NCI-H748 (cell line): ENCODE results near the gene NOTCH1.
A peak's percentile ranks its signal among the peaks of the same experiment; 100 is the strongest.
"Not testable (repeated sequence)": the region's sequence is repeated elsewhere in the genome, so short reads cannot be mapped to it uniquely, and the experiment has no call there.

ENCODE experiments used
- DNase-seq: peaks from one replicate; lab custom pipeline; 2025; ENCODE audit not compliant: unreplicated experiment; lab: John Stamatoyannopoulos, UW

The NOTCH1 gene

DNA sequence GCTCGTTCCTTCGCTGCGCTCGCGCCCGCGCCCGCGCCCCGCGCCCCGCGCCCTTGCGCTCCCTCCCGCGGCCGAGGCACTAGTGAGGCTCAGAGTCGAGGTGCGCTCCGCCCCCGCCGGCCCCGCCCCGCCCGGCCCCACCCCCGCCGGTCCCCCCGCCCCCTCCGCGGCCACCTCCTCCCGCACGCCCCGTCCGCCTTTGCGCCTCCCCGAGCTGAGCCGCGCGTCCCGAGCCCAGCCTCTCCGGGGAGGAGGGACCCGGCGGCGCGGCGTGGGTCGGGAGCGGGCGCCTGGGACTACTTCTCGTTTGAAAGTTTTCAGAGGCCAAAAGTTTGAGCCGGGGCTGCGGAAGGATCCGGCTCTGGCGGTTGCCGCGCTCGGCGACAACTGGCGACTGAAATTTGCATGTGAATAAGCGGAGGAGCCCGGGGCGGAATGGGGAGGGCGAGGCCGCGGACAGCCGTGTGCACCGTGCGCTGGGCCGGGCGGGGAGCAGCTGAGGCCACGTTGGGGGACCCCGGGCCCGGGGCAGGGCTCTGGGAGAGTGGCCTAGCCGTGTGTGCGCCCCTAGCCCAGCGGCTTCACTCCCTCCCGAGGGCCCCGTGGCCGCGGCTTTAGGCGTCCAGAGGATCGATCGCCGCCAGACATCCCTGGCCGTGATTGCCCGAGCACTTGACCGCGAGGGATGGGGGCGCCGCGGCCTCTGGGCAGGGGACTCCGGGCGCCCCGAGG is at the start of gene NOTCH1:
NOTCH1 (minus strand) TSS at position 84 of the 732 bp plus-strand sequence. CDS start 262 bp downstream, outside the sequence.
- DNase-seq, result peak; percentile 85

DNA sequence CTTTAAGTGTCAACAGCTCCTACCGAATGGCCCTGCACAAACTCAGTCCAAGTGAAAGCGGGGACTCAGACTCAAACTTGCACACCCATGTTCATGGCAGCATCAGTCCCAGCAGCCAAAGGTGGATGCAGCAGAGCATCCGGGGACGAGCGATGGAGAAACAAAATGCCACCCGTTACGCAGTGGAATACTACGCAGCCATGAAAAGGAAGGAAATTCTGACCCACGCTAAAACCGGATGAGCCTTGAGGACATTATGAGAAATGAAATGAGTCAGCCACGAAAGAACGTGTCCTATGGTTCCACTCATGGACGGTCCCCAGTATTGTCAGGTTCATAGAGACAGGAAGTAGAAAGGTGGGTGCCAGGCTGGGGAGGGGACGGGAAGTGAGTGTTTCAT is 48.6 kb upstream of the NOTCH1 start:
- no peak for DNase-seq

DNA sequence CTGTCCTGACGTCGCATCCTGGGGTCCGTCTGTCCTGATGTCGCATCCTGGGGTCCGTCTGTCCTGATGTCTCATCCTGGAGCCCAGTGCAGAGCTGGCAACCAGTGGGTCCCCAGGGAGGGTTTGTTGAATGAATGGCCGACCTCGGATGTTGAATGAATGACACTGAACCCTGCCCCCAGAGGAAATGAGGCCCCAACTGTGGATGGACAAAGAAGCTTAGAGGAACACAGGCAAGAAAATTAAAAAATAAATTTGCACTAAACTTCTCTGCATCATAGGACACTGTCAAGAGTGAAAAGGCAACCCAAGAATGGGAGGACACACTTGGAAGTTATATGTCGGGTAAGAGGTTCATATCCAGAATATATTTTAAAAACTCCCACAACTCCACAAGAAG is 47.7 kb upstream of the NOTCH1 start:
- DNase-seq, result no peak

DNA sequence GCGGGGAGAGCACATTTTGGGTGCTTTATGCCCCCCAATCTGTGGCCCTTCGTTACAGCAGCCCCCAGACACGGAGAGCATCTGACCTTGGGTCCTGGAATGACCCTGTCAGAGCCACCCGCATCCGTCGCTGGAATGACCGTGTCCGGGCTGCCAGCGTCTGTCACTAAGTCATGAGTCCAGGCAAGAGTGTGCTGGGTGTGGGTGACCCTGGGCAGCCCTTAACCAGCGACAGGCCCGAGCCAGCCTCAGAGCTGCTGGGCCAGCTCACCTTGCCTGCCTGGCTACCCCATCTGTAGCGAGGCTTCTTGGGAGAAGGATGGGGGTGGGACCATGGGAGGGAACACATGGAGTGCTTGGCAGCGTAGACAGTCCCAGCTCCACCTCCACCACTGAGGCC is 46.8 kb upstream of the NOTCH1 start:
- DNase-seq, result no peak

DNA sequence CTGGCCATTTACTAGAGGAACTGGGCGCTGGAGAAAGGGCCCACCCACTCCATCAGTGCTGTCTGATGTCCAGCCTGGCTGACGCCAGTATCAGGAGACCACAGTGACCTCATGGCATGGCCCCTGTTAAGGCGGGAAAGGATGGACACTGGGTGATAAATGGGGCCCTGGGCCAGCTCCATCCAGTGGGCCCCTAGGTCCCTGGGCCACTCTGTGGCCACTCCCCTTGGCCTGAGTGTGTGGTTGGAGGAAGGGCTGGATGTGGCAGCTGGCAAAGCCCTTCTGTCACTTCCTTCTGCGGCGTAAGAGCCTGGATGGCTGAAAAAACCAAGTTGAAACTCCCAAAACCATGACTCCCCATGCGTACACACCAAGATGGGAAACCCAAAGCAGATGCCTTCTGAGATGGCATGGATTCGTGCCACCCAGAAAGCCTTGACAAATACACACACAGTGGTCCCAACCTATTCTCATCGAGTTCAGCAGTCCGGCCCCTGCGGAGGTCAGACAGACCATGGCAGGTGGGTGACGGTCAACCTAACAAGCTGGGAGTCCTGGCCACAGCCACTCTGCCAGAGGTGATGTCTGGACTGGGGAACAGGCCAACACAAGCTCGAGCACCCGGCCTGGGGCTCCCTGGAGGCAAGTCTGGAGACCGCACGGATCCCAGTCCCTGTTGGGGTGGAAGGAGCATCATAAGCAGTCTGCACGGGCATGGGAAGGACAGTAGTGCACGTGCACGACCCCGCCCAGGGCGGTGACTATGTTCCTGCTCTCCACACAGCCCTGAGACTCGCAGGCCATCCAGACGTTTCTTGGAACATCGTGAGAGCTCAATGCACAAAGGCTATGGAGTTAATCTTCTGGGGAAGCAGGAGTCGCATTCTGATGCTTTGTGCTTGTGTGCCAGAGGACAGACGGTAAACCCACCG is 45.2 kb upstream of the NOTCH1 start:
- DNase-seq, result no peak

DNA sequence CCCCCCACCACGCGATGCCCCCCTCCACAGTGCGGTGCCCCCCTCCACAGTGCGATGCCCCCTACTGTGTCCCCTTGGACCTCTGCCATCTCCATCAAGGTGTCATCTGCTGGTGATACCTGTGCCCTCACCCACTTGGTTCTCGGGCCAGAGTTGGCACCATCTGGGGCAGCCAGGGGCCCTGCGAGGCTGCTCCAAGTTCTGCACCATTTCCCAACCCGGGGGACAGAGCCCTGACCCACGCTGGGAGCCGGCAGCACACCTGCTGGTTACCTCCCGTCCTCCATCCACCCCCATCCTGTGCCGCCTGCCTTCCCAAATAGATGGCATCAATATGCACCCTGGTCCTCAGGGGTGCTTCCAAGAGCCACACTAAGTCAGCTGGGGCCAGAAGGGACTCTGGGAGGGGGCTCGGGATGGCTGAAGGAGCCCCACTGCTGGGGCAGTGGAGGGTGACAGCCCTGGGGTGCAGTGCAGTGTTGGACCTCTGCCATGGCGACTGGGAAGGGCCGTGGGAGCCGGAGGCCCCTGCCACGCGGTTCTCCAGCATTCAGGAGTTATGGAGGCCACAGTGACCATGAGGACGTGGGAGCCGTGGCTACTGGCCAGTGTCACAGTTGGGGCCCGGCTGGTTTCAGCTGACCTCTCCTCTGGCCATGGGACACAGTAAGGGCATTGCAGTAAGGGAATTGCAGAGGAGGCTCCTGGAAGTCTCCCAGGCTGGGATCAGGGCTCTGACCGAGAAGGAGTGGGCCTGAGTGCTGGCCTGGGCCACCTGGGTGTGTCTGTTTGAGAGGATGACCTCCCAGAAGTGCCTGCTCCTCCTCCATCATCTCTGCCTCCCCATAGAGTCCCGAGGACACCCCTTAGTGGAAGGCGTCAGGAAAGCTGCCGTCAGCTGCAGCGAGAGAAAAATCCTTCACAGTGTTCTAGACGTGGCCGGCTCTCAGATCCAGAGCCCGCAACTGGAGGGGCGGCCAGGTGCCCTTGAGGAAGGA is 44.2 kb upstream of the NOTCH1 start:
- no peak for DNase-seq

DNA sequence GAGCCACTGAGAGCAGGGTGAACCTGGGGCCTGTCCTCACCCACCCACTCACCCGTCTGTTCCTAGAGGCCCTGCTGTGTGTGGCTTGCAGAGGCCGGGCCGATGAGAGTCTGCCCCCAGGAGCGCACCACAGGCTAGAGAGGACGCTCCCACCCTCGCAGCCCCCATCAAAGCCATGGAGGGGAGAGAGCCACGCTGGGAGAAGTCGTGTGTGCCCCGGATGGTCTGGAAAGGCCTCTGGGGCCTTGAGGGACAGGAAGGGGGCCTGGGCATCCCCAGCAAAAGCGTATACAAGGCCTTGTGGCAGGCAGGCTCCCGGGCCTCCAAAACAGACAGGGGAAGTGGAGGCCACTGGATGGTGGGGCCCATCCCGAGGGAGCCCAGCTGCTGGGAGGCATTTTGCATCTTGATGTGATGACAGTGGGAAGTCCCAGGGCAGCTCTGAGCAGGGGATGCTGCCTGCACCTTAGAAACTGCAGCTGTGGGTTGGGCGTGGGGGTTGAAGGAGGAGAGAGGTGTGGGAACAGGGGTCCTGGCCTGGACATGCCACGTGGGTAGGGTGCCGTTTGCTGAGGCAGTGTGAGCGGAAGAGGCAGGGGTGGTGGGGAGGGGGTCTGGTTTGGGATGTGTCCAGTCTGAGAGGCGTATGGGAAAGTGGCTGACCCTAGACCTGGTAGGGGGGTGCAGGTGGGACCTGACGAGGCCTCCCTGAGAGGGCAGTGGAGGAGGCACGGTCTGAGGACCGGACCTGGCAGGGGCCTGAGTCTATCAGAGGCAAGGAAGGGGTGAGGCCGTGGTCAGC is 43.0 kb upstream of the NOTCH1 start:
- DNase-seq, result no peak

DNA sequence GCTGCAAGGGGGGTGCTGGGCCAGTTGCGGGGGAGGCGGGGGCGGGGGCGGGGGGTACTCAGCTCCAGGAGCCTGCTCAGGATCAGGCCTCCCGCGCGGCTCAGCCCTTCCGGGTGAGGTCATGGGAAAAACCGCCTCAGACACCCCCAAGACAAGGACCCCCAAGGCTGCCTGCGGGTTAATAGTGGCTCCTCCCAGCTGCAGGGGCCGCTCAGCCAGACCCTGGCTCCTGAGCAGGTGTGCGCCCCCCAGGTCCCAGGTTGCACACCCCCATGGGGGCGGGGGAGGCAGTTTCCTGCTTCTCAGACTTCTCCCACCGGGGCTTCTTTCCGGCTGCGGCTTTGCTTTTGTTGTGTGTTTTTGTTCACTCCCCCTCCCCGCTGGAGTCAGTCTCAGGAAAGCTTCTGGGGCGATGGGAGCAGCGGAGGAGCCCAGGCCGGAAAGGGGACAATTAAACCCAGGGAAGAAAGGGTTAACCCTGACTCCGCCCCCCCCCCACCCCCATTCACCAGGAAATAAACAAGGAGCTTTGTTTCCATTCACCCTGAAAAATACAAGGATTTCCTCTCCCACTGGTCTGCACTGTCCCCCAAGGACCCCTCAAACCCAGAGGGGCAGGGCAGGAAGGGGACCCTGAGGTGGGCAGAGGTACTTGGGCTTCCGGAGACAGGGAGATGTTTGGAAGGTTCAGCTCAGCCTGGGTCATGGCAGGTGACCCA is 42.3 kb upstream of the NOTCH1 start:
- no peak for DNase-seq

DNA sequence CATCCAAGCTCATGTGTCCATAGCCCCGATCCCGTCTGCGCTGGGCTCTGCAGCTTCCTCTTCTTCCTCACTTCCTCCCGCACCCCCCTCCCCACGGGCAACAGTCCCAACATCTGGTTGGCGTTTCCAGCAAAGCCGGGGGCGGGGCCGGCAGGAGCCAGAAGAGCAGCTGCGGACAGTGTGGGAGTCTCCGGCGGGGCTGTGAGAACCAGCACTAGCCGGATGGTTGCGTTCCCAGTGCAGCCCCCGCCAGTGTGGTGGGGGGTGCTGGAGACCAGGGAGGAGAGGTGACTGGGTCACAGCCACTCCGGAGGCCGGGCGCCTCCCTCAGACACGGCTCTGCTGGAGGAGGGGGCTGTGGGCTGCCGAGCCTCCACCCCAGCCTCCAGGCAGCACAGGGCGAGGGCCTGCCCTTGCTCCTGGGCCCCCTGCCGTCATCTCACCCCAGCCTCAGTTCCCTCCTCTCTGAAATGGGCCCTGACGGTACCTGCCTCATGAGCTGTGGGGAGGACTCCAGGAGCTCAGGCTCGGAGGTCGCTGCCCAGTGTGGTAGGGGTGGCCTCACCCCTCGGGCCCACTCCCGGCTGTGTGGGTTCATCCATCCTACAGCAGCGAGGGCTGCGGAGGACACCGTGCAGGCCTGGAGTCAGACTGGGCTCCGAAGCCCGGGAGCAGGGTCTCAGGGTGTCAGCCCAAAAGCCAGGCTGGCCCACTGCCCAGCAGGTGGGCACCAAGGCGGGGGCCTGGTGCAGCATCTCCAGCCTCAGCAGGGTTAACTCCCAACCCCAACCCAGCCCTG is 41.5 kb upstream of the NOTCH1 start:
- DNase-seq, result no peak

DNA sequence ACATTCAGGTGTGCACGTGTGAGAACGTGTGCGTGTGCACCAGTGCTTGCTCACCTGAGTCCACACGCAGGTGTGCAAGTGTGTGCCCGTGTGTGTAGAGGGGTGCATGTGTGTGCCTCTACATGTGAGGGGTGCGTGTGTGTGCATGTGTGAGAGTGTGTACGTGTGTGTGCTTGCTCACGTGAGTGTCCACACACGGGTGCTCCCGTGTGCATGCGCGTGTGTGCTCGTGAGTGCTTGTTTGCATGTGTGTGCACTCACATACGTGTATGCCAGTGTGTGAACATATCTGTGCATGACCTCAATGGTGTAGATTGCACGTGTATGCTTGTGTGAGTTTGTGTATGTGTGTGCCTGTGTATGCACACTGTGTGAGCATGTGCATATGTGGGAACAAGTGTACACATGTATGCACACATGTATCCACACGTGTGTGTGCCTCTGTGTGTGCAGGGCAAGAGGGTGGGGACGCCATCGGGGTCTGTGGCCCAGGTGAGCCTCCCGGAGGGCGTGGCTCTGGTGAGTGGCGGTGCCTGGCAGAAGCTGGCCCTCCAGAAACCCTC is 40.6 kb upstream of the NOTCH1 start:
- no peak for DNase-seq

DNA sequence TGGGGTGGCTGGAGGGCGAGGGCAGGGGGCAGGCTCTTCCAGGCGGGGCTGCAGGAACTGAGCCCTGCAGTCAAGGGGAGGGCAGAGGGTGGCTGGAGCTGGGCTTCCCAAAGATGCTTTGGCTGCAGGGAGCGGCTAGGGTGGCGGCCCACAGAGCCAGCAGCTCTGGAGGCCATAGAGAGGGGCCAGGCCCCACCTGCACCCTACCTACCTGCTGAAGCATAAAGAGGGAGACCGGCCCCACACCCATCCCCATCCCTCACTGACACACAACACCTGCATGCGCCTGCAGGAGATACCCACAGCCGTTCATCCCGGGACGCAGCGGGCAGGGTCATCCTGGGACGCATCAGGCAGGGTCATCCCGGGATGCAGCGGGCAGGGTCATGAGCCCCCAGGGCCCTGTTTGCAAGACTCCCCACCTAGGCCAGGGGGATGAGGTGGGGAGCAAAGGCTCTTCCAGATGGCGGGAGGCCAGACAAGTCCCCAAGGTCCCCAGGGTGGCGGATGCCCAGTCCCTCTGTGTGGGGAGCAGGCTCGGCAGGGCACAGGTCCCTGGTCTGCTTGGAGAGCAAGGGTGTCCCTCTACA is 39.8 kb upstream of the NOTCH1 start:
- no peak for DNase-seq

DNA sequence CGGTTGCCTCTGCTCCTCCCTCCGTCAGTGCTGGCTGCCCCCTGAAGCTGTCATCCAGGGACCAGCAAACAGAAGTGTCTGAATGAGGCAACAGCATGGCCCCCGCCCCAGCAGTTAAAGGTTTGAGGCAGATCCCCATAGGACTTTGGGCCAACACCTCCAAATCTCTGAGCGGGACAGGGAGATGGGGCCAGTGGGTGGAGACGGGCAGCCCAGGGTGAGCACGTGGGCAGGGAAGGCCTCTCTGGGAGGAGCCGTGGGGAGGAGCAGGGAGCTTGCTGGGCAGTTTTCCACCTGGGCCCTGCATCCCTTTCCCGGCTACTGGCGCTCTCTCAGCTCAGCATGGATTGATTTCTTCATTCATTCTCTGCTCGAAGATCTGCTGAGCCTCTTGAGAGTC is 39.1 kb upstream of the NOTCH1 start:
- no peak for DNase-seq

DNA sequence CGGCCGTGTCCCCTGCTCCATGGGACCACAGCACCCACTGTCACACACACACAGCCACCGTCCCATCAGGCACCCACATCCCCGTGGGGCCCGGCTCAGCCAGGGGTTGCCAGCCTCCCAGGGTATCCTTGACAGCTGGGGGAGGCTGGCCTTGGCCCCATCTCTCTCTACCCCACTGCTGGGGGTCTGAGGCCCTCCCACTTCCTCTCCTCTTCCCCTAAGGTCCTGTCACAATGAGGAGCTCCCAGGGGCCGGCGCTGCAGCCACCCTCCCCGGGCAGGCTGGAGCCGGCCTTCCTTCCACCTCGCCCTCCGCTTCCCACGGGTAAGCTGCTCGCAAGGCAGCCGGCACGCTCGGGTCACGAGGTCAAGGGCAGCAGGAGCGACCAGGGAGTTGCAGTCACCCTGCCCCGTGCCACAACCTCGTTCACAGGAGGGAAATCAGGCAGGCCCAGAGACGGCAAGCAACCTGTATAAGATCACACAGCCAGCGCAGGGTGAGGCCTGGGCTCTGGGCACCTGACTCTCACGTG is 38.6 kb upstream of the NOTCH1 start:
- no peak for DNase-seq

DNA sequence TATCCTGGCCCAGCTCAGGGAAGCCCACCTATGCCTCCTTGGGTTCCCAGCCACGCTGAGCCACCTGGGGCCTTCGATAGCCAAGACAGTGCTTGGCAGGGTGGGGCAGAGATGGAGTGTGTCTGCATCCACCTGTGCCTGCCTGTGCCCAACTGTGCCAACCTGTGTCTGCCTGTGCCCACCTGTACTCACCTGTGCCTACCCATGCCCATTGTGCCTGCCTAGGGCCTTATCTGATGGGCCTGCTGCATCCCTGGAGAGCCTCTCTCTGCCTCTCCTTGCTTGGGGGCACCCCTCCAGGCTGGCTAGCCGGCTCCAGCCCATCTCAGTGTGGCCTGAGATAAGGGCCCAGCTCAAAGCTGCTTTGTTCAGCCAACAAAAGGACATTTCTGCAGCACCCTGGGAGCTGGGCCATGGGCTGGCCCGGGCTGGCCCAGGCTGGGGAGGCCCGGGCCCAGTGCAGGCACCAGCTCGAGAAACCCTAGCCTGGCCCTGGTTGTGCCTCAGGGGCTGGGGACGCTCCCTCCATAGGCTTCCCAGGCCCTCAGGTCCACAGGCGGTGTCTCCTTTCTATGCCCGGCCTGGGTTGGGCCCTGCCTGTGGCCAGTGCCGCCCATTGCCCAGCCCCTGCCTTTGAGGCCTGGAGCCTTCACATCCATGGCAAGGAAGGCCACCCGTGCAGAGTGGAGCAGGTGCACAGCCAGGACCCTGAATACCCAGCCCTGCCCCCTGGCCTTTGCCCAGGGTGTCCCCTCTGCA is 37.3 kb upstream of the NOTCH1 start:
- no peak for DNase-seq

DNA sequence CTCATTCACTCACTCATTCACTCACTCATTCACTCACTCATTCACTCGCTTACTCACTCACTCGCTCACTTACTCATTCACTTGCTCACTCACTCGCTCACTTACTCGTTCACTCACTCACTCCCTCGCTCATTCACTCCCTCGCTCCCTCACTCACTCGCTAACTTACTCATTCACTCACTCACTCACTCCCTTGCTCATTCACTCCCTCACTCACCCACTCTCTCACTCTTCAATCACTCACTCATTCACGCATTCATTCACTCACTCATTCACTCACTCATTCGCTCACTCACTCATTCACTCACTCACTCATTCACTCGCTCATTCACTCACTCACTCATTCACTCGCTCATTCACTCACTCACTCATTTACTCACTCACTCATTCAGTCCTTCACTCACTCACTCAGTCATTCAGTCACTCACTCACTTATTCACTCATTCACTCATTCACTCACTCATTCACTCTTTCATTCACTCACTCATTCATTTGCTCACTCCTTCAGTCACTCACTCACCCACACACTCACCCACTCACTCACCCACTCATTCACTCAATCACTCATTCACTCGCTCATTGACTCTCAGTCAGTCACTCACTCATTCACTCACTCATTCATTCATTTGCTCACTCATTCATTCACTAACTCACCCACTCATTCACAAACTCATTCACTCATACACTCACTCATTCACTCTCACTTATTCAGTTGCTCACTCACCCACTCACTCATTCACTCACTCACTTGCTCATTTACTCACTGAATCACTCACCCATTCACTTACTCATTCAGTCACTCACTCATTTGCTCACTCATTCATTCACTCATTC is 36.0 kb upstream of the NOTCH1 start:
- no peak for DNase-seq

DNA sequence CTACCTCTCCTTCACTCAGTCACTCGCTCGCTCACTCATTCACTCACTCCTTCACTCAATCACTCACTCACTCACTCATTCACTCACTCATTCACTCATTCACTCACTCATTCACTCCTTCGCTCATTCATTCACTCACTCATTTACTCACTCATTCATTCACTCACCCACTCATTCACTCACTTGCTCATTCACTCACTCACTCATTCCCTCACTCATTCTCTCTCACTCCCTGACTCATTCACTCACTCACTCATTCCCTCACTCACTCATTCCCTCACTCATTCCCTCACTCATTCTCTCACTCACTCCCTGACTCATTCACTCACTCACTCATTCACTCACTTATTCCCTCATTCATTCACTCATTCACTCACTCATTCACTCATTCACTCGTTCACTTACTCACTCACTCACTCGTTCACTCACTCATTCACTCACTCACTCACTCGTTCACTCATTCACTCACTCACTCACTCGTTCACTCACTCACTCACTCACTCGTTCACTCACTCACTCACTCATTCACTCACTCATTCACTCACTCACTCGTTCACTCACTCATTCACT is 33.9 kb upstream of the NOTCH1 start:
- DNase-seq, result not testable (repeated sequence)
